Stimulated activated CD4-positive, alpha-beta T cell treated with anti-CD3 and anti-CD28 coated beads, Interleukin-12 subunit alpha, Interleukin-12 subunit beta, amount 100 ng/mL, for 4 hours (primary cell): ENCODE measurements around the gene TSPAN9.

Source experiments
- DNase-seq: peaks from one replicate; pipeline ENCODE4 v3.0.0-alpha.2; 2020

Gene TSPAN9

DNA sequence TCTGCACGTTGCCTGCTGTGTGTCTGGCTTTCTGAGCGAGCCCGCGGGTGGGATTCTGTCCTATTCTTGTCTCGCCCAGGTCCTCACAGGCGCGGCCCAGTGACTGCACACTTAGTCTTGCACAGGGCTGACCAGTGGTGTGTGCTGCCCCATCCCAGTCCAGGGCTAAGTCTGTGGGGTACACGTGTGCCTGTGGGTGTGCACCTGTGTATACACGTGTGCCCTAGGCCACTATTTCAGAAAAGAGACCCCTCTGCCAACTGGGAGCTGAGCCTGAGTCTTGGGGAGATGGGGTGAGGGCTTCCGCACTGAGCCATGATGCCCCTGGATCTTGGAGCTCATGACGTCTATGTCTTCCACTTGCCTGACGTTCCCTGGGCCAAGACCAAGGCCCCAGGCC is 228.3 kb downstream of the TSPAN9 start:
- DNase-seq = no peak

DNA sequence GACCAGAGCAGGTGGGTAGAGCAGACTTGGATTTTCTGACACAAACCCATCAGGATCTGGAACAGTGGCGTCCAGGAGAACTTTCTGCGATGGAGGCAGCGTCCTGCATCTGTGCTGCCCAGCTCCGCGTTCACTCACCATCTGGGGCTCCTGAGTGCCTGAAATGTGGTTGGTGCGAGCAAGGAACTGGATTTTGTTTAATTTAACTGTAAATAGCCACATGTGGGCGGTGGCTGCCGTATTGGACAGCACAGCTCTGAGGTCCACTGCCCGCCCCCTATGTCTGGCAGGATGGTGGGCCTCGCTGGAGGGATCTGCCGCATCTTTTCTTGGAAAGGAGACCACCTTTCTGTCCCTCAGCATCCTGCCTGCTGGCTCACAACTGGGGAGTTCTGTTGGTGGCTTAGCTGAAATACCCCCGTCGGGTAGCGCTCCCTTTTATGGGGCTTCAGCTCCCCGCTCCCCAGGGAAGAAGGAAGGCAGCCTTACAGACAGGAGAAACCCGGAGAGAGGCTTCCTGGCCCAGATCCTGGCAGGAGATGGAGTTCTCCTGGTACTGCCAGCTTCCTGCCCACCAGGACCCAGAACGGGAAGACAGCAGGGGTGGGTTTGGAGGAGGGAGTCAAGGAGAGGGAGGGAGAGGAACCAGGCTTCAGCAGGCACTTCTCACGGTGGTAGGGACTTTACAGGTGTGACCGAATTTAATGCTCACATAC is 228.9 kb downstream of the TSPAN9 start:
- DNase-seq = no peak

- DNase-seq = no peak
These were observed 230.2 kb downstream of the TSPAN9 start for GRCh38 chr12:3307389-3307788.

DNA sequence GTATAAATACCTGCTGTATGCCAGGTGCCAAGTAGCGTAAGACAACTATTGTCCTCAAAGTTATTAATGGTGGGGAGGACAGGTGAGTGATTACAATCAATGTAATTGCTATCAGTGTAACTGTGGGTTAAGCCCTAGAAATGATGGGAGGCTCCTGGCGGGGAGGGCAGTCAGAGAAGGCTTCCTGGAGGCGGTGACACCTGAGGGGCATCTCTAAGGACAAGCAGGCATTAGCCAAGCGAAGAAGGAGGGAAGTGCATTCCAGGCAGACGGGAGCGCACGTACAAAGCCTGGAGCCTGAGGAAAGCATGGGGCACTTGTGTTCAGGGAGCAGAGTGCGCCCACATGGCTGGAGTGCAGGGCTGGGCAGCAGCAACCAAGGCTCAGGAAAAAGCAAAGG is 230.9 kb downstream of the TSPAN9 start:
- DNase-seq = no peak

- DNase-seq = no peak
These were observed 231.4 kb downstream of the TSPAN9 start for GRCh38 chr12:3308609-3309008.

- DNase-seq = no peak
These were observed 232.6 kb downstream of the TSPAN9 start for GRCh38 chr12:3309805-3310204.

DNA sequence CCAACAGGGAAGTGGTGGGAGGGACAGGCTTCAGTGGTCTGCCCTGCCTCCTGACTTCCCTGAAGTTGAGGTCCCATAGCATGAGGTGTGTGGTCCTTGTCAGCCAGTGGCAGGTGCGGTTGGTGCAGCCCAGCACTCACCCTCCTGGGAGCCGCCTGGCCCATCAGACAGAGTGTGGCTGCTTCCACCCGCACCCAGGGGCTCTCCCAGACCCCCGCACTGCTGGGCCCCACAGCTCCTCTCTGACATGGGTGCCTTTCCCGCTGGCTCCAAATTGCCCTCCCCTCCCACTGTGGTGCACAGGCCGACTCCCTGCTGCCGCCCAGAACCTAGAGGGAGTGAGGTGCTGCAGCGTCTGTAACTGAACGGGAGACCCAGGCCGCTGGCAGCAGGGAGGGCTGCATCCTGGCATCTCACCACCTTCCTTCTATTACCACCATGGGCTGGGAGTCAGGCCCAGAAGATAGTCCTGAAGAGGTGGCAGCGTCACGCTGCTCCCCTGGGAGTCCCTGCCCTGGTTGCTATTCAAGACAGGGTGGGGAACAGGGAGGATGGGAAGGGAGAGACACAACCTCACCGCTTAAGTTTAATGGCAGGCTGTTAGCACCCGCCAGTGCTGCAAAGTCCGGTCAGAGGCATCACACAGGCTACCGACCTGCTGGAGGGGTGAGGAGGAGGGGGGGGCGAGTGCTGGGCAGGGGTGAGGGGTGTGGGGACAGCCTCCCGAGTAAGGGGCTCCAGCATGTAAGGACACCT is 233.3 kb downstream of the TSPAN9 start:
- DNase-seq = no peak

DNA sequence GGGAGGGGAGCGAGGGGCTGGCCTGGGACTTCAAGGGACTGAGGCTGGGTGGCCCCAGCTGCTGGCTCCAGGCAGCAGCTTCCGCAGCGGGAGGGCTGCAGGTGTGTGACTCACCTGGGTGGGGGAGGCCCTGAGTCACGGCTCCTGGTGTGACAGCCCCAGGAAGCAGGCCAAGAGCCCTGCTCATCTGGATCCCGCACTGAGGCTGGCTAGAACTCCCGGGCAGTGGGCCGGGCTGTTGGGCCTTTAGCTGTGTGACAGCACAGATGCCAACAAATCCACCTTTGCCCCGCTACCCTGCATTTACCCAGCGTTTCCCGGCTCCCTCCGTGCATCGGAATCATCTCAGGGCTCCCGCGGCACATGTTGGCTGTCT is 233.8 kb downstream of the TSPAN9 start:
- DNase-seq = no peak

GRCh38 chr12:3311491-3312103 is 234.4 kb downstream of the TSPAN9 start:
- no peak for DNase-seq

DNA sequence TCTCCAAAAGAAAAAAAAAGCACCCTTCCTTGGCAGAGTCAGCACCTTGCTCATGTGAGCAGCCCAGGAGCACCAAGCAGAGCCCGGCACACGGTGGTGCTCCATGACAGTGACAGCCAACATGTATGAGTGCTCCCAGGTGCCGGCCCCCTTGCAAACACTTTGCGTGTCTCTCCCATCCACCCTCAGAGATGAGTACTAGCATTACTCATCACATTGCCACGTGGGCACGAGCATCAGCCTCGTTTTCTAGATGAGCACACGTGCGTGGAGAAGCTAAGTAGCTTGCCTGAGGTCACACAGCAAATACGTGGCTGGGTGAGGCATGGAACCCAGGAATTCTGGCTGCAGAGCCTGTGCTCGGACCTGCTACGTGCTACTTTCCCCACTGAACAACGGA is 235.9 kb downstream of the TSPAN9 start:
- DNase-seq = no peak

DNA sequence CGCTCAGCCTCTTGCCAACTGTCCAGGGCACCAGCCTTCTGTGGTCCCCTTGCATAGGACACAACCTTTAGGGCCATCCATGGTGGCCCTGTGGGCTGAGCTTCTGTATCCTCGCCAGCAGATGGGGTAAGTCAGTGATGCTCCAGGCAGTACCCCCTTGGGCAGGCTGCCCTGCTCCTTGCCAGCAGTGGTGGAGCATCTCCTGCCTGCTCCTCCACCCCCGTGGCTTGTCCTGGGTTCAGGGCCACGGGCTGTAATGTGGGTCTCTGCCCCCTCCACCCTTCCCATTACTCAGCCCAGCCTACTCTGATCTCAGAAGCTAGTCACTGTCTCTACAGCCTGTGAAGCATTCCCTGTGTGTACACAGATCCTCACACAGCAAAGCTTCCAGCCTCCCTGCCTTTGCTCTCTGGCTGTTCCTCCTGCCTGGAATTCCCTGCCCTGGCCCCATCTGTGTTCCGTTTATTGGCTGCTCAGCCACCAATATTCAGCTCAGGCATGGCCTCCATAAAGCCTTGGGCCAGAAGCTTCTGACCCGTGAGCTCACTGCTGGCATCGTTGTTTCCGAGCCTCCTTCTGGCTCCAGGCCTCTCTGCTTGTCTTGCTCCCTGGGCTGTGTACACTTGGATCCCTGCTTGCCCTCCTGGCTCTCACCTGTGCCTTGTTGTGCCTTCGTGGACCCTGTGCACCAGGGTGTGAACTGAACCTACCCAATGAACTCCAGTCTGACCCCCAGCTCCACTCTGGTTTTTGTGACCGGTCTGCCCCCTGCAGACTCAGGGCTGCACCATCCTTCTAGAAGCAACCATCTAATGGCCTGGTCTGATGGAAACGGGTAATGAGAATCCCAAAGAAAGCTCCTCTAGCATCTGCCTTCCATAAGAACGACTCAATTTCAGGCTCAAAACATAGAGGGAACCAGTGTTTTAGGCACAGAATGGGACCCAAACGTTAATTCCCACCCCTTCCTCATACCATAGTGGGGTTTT is 236.8 kb downstream of the TSPAN9 start:
- DNase-seq = no peak

GRCh38 chr12:3315201-3315661 is 238.1 kb downstream of the TSPAN9 start:
- no peak for DNase-seq

GRCh38 chr12:3316776-3317480 is 239.7 kb downstream of the TSPAN9 start:
- no peak for DNase-seq

GRCh38 chr12:3317481-3317815 is 240.3 kb downstream of the TSPAN9 start:
- no peak for DNase-seq

GRCh38 chr12:3317841-3318501 is 240.8 kb downstream of the TSPAN9 start:
- no peak for DNase-seq

GRCh38 chr12:3319723-3320492 is 242.7 kb downstream of the TSPAN9 start:
- DNase-seq = no peak

DNA sequence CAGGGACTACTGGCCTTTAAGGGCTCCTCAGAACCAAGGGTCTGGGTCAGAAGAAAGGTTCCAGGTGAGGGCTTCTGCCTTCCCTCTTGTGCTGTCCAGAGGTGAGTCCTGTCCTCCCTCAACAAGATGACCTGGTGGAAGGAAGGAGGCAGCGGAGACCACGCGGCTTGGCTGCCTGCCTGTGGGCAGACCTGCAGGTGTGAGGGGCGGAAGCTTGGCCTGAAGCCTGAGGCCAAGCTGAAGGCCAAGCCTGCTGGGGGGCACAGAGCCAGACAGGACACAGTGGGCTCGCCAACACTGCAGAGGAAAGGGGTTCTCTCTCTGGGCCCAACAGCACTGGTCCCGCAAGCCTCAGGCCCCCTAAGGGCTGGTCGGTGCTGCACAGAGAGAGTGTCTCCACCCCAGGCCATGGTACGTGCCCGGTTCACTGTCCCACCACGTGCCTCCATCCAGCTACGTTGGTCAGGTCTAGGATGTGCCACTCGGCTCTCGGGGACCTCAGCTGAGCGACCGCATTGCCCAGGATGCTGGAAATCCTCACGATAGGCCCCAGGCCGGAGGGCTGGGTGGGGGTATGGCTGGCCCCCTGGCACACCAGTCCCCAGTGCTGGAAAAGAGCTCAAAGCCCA is 243.8 kb downstream of the TSPAN9 start:
- DNase-seq = no peak

DNA sequence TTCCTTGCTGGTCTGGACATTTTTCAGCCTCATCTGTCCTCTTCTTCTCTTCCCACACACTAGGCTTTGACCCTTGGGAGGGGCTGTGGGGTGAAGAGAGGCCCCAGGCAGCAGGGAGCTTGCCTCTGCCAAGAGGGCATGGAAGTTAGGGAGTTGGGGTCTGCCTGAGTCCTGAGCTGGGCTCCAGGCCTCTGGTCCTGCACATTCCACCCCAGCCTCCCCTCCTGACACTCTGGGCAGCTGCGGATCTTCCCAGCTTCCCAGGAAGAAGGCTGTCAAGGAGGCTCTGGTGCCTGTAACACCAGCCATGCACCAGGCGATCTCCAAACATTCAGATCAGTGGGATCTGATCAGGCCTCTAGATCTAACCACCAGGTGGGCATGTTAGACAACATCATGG is 244.7 kb downstream of the TSPAN9 start:
- no peak for DNase-seq

GRCh38 chr12:3323002-3323685 is 246.0 kb downstream of the TSPAN9 start:
- no peak for DNase-seq

DNA sequence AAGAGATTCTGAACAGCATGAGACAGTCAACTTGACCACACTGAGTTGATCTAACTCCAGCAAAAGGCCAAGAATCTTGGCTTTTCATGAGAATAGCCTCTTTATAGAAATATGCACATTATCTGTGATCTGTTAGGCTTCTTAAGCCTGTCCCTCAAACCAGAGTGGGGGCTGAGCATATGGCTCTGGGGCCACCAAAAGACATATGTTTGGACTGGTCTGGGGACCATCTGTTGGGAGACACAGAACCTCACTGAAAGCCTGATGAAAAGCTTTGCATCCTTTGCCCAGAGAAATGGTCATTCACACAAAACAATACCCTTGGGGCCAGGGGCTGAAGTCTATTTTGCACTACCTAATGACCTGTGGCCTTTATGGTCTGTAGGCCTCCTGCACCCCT is 248.6 kb downstream of the TSPAN9 start:
- no peak for DNase-seq
